Spleen (tissue), 7 donors: Measurements from ENCODE around the gene TRIM23.

Source experiments
- POLR2A ChIP-seq, 3 donors: fragments of 450-650 bp; IDR thresholded peaks; one replicate each; pipeline ENCODE4 v1.5.1; 2017; ENCODE audit warnings: antibody characterized with exemption in 3 of 3, mild to moderate bottlenecking in 1 of 3
- TF ChIP-seq, protein P1 (sequence below), 11 experiments: fragments of 200-600 bp in 7 of 11; fragments of 450-650 bp in 4 of 11; sonication (generic) in 4 of 11; IDR thresholded peaks in 8 of 11; conservative IDR thresholded peaks in 3 of 11; 1 replicate in 7 of 11; 2 replicates in 4 of 11; pipeline versions ENCODE4 v1.4.0 to v1.8.0; 2016 to 2021; ENCODE audit warnings: antibody characterized with exemption in 11 of 11, inconsistent platforms in 4 of 11, mild to moderate bottlenecking in 1 of 11
- donor health status: DM: no; HTN: no; CAD: no; lungs with moderate emphysema.
- donor health status: DM: no; HTN: no; CAD: no.
- donor health status: DM: no; HTN: no; CAD: no.

DNA sequence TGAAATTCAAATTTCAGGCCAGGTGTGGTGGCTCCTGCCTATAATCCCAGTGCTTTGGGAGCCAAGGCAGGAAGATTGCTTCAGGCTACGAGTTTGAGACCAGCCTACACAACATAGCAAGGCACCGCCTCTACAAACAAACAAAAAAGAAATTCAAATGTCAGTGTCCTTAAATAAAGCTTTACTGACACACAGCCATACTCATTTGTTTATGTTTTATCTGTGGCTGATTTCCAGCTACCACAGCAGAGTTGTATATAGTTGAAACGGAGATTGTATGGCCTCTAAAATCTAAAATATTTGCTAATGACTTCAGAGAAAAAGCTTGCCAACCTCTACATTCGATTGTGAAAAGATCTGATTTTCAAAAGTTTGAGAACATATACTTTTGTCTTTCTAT is 16.1 kb upstream of the TRIM23 start:
- TF ChIP-seq, protein P1, sequence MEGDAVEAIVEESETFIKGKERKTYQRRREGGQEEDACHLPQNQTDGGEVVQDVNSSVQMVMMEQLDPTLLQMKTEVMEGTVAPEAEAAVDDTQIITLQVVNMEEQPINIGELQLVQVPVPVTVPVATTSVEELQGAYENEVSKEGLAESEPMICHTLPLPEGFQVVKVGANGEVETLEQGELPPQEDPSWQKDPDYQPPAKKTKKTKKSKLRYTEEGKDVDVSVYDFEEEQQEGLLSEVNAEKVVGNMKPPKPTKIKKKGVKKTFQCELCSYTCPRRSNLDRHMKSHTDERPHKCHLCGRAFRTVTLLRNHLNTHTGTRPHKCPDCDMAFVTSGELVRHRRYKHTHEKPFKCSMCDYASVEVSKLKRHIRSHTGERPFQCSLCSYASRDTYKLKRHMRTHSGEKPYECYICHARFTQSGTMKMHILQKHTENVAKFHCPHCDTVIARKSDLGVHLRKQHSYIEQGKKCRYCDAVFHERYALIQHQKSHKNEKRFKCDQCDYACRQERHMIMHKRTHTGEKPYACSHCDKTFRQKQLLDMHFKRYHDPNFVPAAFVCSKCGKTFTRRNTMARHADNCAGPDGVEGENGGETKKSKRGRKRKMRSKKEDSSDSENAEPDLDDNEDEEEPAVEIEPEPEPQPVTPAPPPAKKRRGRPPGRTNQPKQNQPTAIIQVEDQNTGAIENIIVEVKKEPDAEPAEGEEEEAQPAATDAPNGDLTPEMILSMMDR (IDR thresholded peaks at IDR 0.05 in 8 of 11, conservative IDR thresholded peaks at IDR 0.05 in 3 of 11) = no peak
- TF ChIP-seq POLR2A (IDR thresholded peaks at IDR 0.05) = no peak
